HL-60 (cell line): ENCODE data around the gene IRGQ.
"Not testable (repeated sequence)": the region's sequence is repeated elsewhere in the genome, so short reads cannot be mapped to it uniquely, and the experiment has no call there.

Experiments used
- DNase-seq, 2 experiments: peaks; one replicate each; pipeline ENCODE4 v3.0.0-alpha.2; 2010 to 2020; ENCODE audit warnings: low read depth in 1 of 2, low spot score in 1 of 2
- H3K27ac ChIP-seq: fragments of 250-450 bp; sonication (Bioruptor Pico); replicated peaks from 2 replicates; pipeline ENCODE4 v1.5.1; 2020; ENCODE audit warnings: mild to moderate bottlenecking, moderate library complexity
- H3K27me3 ChIP-seq: fragments of 250-450 bp; sonication (Bioruptor Pico); 2 replicates; pipeline ENCODE4 v1.5.1; 2021; ENCODE audit warnings: mild to moderate bottlenecking, moderate library complexity; ENCODE audit not compliant: insufficient read depth, poor library complexity, severe bottlenecking
- H3K4me3 ChIP-seq: replicated peaks from 2 replicates; pipeline ENCODE4 v1.5.1; 2011; ENCODE audit warnings: mild to moderate bottlenecking, control low read depth, low read length; ENCODE audit not compliant: insufficient read depth
- CTCF ChIP-seq: IDR thresholded peaks from one replicate; pipeline ENCODE4 v1.5.1; 2011; ENCODE audit warnings: low read length, control low read depth, inconsistent platforms; ENCODE audit not compliant: insufficient read depth
- GABPA ChIP-seq: IDR thresholded peaks from 2 replicates; pipeline ENCODE4 v1.6.1; 2012; ENCODE audit warnings: low read depth
- POLR2AphosphoS5 ChIP-seq: IDR thresholded peaks from 2 replicates; pipeline ENCODE4 v1.6.1; 2012; ENCODE audit warnings: low read depth
- REST ChIP-seq: IDR thresholded peaks from 2 replicates; pipeline ENCODE4 v1.6.1; 2012; ENCODE audit warnings: low read depth; ENCODE audit not compliant: insufficient replicate concordance
- SPI1 ChIP-seq: IDR thresholded peaks from 2 replicates; pipeline ENCODE4 v1.6.1; 2012; ENCODE audit warnings: low read depth, mild to moderate bottlenecking, borderline replicate concordance

IRGQ gene

GRCh38 chr19:43636121-43636683 is 40.3 kb upstream of the IRGQ start:
- Histone ChIP-seq H3K27ac (no peak overlapping the region), H3K27me3 (peaks cover 35% of the 10 kb centered on the region), H3K4me3 (no peak overlapping the region)
- TF ChIP-seq GABPA (no peak), POLR2AphosphoS5 (no peak), CTCF (no peak), REST (no peak), SPI1 (no peak)
- DNase-seq: no peak

GRCh38 chr19:43635561-43635940 is 39.6 kb upstream of the IRGQ start:
- peaks cover 34% of the 10 kb centered on the region for H3K27me3 ChIP-seq
- DNase-seq, H3K27ac ChIP-seq, H3K4me3 ChIP-seq: not testable (repeated sequence)

- TF ChIP-seq POLR2AphosphoS5 (no peak), REST (no peak), CTCF (no peak), GABPA (no peak), SPI1 (no peak)
- H3K27ac ChIP-seq: no peak overlapping the region
- H3K4me3 ChIP-seq: no peak overlapping the region
- no peak for DNase-seq
- peaks cover 29% of the 10 kb centered on the region for H3K27me3 ChIP-seq
These were observed 39.1 kb upstream of the IRGQ start for GRCh38 chr19:43634872-43635560.

GRCh38 chr19:43634506-43634871 is 38.6 kb upstream of the IRGQ start:
- no peak for DNase-seq
- TF ChIP-seq POLR2AphosphoS5 (no peak), SPI1 (no peak), CTCF (no peak), REST (no peak), GABPA (no peak)
- H3K27ac ChIP-seq: no peak overlapping the region
- no peak overlapping the region for H3K4me3 ChIP-seq
- H3K27me3 ChIP-seq: peaks cover 27% of the 10 kb centered on the region
